ELF-1 (cell line): Measurements from ENCODE around the gene CHST3.
"Not testable (repeated sequence)": the region's sequence is repeated elsewhere in the genome, so short reads cannot be mapped to it uniquely, and the experiment has no call there.

Experiments used
- DNase-seq: peaks from one replicate; pipeline ENCODE4 v3.0.0-alpha.2; 2016; ENCODE audit warnings: low read depth, low spot score

CHST3 gene

GRCh38 chr10:71950683-71951082 is 13.5 kb upstream of the CHST3 start:
- DNase-seq = no peak

GRCh38 chr10:71952745-71953144 is 11.4 kb upstream of the CHST3 start:
- no peak for DNase-seq

GRCh38 chr10:71957546-71958275 is 6.5 kb upstream of the CHST3 start:
- no peak for DNase-seq

GRCh38 chr10:71959526-71959925 is 4.7 kb upstream of the CHST3 start:
- peak; percentile 38 for DNase-seq

GRCh38 chr10:71961831-71962230 is 2.4 kb upstream of the CHST3 start:
- no peak for DNase-seq

- DNase-seq = no peak
These were observed 1.3 kb upstream of the CHST3 start for GRCh38 chr10:71962901-71963300.

GRCh38 chr10:71963351-71964097 is 671 bp upstream of the CHST3 start:
- DNase-seq = peak; percentile 37

- DNase-seq = peak; percentile 58
These were observed 734 bp downstream of the CHST3 start for GRCh38 chr10:71964743-71965515.

GRCh38 chr10:71965623-71966022 is 1.4 kb downstream of the CHST3 start:
- DNase-seq = no peak

GRCh38 chr10:71966046-71967004 is 2.1 kb downstream of the CHST3 start:
- DNase-seq = no peak

GRCh38 chr10:71967958-71968357 is 3.8 kb downstream of the CHST3 start:
- not testable (repeated sequence) for DNase-seq

GRCh38 chr10:71968553-71969474 is 4.6 kb downstream of the CHST3 start:
- DNase-seq = no peak

- no peak for DNase-seq
These were observed 5.7 kb downstream of the CHST3 start for GRCh38 chr10:71969929-71970328.

GRCh38 chr10:71970331-71970730 is 6.1 kb downstream of the CHST3 start:
- peak; percentile 73 for DNase-seq

GRCh38 chr10:71970869-71971268 is 6.7 kb downstream of the CHST3 start:
- no peak for DNase-seq

GRCh38 chr10:71971311-71971731 is 7.1 kb downstream of the CHST3 start:
- DNase-seq = no peak

- DNase-seq = no peak
These were observed 7.8 kb downstream of the CHST3 start for GRCh38 chr10:71971769-71972555.

GRCh38 chr10:71972746-71973695 is 8.8 kb downstream of the CHST3 start:
- DNase-seq = no peak
